GM10266 (cell line): ENCODE results near the gene FRMD4A.

ENCODE experiments used
- DNase-seq: peaks from one replicate; pipeline ENCODE4 v3.0.0; 2012; ENCODE audit errors: extremely low spot score
- TF ChIP-seq, protein P1 (sequence below): IDR thresholded peaks from 2 replicates; pipeline ENCODE4 v1.5.1; 2012; ENCODE audit warnings: mild to moderate bottlenecking, low read depth; ENCODE audit not compliant: control insufficient read depth, insufficient read depth; ENCODE audit errors: missing control alignments

The FRMD4A gene

DNA sequence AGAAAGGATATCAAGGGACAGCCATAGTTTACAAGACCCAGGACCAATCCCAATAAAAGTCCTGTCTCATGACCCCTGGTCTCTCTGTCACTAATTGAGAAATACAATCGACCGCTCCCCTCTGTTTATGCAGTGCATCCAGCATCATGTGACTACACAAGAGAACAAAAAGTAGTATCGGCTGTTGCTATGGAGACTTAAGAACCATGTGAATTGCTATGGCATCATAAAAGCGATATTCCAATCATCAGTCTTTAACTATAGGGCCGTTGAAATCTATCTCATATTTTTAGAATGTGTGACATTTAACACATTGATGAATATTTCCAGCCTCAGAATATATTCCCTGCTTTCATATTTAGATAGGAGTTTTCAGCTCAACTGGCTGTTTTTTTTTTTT, 139.3 kb downstream of the FRMD4A start:
- DNase-seq: no peak
- TF ChIP-seq, protein P1, sequence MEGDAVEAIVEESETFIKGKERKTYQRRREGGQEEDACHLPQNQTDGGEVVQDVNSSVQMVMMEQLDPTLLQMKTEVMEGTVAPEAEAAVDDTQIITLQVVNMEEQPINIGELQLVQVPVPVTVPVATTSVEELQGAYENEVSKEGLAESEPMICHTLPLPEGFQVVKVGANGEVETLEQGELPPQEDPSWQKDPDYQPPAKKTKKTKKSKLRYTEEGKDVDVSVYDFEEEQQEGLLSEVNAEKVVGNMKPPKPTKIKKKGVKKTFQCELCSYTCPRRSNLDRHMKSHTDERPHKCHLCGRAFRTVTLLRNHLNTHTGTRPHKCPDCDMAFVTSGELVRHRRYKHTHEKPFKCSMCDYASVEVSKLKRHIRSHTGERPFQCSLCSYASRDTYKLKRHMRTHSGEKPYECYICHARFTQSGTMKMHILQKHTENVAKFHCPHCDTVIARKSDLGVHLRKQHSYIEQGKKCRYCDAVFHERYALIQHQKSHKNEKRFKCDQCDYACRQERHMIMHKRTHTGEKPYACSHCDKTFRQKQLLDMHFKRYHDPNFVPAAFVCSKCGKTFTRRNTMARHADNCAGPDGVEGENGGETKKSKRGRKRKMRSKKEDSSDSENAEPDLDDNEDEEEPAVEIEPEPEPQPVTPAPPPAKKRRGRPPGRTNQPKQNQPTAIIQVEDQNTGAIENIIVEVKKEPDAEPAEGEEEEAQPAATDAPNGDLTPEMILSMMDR: no peak

DNA sequence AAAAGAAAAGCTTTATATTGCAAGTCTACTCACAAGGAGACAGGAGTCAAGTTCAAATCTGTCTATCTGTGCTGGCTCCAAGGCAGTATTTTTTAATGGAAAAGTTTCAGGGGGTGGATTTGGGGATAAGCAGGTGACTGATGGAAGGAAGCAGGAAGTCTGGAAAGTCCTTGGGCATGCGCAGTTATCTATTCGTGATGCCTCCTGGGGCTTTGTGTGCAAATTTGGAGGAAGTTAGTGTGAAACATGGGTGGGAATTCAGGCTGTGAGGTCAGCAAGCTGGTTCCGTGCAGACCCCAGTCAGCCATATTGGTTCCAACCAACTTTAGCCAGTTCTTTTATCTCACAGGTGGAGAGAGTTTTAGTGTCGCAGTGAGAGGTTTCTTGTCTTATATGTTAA, 140.0 kb downstream of the FRMD4A start:
- DNase-seq: no peak
- TF ChIP-seq, protein P1: no peak

DNA sequence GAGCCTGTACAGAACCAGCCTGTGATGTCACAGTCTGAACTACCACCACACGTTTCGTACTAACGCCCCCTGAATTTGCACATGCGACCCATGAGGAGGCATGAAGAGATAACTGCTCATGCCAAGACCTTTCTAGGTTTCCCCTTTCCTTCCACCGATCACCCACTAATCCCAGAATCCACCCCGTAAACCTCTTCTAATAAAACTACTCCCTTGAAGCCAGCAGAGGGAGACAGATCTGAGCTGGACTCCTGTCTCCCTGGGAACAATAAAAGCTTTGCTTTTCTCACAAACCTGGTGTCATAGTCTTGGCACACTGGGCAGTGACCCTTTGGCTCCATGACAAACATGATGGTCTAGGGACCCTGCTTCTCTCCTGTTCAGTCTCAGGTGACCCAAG, 144.5 kb downstream of the FRMD4A start:
- no peak for DNase-seq
- TF ChIP-seq, protein P1: peak; percentile 26

DNA sequence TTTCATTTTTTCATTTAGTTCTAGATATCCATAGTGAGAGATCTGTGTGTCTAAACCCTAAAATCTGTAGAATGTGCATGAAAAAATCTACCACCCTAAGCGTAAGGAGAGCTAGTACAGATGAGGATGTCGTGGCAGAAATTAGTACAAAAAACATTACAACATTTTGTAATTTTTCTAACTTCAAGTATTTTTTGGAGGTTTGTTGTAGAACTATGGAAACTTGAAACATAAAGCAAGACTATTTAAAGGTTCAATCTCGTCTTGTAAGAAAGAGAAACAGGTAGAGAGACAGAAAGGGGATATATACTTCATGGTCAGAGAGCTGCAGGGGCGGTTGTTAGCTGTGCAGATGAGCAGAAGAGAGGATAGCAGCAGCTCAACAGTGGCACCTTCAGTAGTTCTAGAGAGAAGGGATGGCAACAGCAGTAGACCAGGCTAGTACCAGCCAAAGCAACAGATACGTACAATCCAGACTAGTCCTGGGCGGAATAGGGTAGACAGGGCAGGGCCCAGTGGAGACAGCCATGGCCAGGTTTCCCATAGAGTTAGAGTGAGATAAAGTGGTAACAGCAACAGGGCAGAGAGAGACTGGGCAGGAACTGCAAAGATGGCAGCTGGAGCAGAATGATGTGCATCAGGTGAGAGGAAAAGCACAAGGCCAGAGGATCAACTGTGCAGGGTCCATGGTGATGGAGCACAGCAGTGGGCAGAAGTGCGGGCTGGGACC, 145.2 kb downstream of the FRMD4A start:
- peak; percentile 57 for DNase-seq
- TF ChIP-seq, protein P1: peak; percentile 3

DNA sequence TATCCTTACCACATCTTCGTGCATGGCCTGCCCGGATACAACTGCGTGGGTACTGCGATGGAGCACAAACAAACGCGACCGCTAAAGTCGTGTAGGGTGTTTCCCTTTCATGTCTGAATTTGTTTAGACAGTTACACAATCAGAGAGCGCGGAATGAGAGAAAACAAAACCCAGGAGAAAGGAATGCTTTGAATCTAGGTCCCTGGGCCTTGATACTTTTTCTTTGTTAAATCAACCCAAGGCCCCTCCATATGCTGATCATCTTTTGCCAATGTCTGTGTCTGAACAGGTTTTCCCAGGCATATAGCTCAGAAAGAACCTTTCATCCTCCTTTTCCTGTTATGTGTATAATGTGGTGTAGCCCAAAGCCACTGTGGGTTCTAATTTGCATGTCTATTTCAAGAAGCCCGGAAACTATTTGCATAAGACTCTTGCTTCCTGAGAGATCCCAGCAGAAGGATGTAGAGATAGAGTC, 145.8 kb downstream of the FRMD4A start:
- peak; percentile 62 for DNase-seq
- TF ChIP-seq, protein P1: no peak

DNA sequence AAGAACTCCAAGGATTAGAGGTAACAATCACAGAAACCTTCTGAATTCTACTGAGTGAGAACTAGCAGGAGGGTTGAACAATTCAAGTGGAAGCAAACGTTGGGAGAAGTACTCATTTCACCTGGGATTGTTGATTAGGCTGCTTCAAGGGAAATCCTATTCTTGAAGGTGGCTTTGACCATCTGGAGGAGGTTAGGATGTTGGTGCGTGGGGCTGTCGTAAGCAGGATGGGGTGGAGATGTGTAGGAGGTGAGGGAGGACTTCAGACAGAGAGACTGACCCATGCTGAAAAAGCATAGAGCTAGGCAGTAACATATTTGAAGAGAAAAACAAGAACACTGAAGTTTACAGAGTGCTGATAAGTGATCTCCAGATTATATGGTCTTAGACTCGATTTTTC, 147.9 kb downstream of the FRMD4A start:
- no peak for DNase-seq
- TF ChIP-seq, protein P1: no peak

DNA sequence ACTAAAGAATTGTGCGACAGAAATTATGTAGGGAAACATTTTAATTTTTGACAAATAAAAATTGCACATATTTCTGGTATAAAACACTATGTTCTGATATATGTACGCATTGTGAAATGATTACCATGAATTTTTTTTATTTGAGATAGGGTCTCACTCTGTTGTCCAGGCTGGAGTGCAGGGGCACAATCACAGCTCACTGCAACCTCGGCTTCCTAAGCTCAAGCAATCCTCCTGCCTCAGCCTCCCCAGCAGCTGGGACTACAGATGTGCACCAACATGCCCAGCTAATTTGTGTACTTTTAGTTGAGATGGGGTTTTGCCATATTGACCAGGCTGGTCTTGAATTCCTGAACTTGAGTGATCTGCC, 149.2 kb downstream of the FRMD4A start:
- no peak for DNase-seq
- TF ChIP-seq, protein P1: no peak
